NT2/D1 (cell line): ENCODE data around the gene RNF144B.

ENCODE experiments used
- SUZ12 ChIP-seq: IDR thresholded peaks from 2 replicates; pipeline ENCODE4 v1.6.1; 2011; ENCODE audit not compliant: insufficient read length, insufficient read depth; ENCODE audit errors: extremely low read depth
- ZNF274 ChIP-seq: IDR thresholded peaks from 2 replicates; pipeline ENCODE4 v1.6.1; 2011; ENCODE audit warnings: mild to moderate bottlenecking, low read depth, low read length

- TF ChIP-seq ZNF274 (no peak), SUZ12 (no peak)
Measured at GRCh38 chr6:18380158-18380836, 6.9 kb upstream of the RNF144B start.
